PFSK-1 (cell line): ENCODE results near the gene OS9.

Experiments
- FOXP2 ChIP-seq: optimal IDR thresholded peaks from 2 replicates; pipeline ENCODE3; 2011; ENCODE audit warnings: borderline replicate concordance, control low read depth, inconsistent platforms; ENCODE audit not compliant: insufficient read depth; ENCODE audit errors: extremely low read length, extremely low read depth
- POLR2AphosphoS5 ChIP-seq: IDR thresholded peaks from 2 replicates; pipeline ENCODE4 v1.6.1; 2012; ENCODE audit warnings: low read depth, mild to moderate bottlenecking, control low read depth, low read length, moderate library complexity
- SIN3A ChIP-seq: IDR thresholded peaks from 2 replicates; pipeline ENCODE4 v1.6.1; 2012; ENCODE audit warnings: mild to moderate bottlenecking, low read length, moderate library complexity, borderline replicate concordance; ENCODE audit not compliant: insufficient read depth
- TAF1 ChIP-seq: IDR thresholded peaks from 2 replicates; pipeline ENCODE4 v1.6.1; 2012; ENCODE audit warnings: low read length, control low read depth, borderline replicate concordance; ENCODE audit not compliant: insufficient read depth
- TF ChIP-seq, protein P1 (sequence below), 2 experiments: IDR thresholded peaks; 2 replicates each; pipeline versions ENCODE4 v1.6.1 to v1.8.0; 2011 to 2012; ENCODE audit warnings: low read depth in 2 of 2, low read length in 2 of 2, control low read depth in 1 of 2, inconsistent platforms in 1 of 2, mild to moderate bottlenecking in 1 of 2, moderate library complexity in 1 of 2; ENCODE audit not compliant: insufficient read depth in 1 of 2

OS9 gene

DNA sequence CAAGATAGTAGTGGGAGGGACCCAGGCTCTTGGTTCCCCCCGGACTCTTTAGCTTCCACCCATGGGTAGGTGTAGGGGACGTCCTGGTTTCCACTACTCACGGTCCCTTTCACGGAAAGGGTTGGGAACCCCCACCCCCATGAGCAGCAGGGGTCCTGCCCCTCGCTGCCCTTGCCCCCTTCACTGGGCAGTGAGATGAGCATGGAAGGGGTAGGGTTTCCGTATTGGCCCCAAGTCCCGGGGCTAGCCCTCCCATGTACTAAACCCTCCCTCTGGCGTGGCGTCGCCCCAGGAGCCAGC is 31.9 kb downstream of the OS9 start:
- TF ChIP-seq TAF1 (no peak), POLR2AphosphoS5 (no peak)
- TF ChIP-seq, protein P1, sequence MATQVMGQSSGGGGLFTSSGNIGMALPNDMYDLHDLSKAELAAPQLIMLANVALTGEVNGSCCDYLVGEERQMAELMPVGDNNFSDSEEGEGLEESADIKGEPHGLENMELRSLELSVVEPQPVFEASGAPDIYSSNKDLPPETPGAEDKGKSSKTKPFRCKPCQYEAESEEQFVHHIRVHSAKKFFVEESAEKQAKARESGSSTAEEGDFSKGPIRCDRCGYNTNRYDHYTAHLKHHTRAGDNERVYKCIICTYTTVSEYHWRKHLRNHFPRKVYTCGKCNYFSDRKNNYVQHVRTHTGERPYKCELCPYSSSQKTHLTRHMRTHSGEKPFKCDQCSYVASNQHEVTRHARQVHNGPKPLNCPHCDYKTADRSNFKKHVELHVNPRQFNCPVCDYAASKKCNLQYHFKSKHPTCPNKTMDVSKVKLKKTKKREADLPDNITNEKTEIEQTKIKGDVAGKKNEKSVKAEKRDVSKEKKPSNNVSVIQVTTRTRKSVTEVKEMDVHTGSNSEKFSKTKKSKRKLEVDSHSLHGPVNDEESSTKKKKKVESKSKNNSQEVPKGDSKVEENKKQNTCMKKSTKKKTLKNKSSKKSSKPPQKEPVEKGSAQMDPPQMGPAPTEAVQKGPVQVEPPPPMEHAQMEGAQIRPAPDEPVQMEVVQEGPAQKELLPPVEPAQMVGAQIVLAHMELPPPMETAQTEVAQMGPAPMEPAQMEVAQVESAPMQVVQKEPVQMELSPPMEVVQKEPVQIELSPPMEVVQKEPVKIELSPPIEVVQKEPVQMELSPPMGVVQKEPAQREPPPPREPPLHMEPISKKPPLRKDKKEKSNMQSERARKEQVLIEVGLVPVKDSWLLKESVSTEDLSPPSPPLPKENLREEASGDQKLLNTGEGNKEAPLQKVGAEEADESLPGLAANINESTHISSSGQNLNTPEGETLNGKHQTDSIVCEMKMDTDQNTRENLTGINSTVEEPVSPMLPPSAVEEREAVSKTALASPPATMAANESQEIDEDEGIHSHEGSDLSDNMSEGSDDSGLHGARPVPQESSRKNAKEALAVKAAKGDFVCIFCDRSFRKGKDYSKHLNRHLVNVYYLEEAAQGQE (IDR thresholded peaks at IDR 0.05; ENCODE audit: insufficient read depth in 1 of 2, low read depth in 2 of 2, low read length in 2 of 2): no peak

DNA sequence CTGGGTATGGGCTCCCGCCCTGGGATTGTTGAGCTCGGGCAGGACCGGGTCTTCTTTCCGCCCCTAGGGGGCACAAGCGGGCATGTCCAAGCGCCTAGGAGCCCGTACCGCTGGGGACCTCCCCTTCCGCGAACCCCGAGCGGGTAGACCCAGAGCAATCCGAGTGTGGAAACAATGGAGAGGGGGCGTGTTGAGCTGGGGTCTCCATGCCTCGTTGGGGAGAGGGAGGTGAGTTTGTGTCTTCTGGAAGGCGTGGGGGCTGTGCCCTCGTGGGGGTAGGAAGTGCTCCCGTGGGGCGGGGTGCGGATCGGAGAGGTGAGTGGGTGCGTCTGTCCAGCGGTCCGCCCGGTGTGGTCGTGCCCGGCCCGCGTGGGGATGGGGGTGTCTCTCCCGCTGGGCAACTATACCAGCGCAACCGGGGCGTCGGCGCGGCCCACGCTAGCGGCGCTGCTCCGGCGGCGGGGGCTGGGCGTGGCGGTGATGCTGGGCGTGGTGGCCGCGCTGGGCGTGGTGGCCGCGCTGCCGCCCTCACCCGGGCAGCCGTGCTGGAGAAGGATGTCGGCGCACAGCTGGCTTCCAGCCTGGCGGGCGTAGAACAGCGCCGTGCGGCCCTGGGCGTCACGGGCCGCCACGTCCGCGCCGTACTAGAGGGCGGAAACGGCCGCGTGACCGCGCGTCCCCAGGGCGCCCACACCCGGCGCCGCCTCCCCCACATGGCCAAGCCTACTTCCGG is 32.4 kb downstream of the OS9 start:
- TF ChIP-seq SIN3A (no peak), POLR2AphosphoS5 (no peak), TAF1 (no peak), FOXP2 (no peak)
- TF ChIP-seq, protein P1 (IDR thresholded peaks at IDR 0.05; ENCODE audit: insufficient read depth in 1 of 2, low read depth in 2 of 2, low read length in 2 of 2): no peak

DNA sequence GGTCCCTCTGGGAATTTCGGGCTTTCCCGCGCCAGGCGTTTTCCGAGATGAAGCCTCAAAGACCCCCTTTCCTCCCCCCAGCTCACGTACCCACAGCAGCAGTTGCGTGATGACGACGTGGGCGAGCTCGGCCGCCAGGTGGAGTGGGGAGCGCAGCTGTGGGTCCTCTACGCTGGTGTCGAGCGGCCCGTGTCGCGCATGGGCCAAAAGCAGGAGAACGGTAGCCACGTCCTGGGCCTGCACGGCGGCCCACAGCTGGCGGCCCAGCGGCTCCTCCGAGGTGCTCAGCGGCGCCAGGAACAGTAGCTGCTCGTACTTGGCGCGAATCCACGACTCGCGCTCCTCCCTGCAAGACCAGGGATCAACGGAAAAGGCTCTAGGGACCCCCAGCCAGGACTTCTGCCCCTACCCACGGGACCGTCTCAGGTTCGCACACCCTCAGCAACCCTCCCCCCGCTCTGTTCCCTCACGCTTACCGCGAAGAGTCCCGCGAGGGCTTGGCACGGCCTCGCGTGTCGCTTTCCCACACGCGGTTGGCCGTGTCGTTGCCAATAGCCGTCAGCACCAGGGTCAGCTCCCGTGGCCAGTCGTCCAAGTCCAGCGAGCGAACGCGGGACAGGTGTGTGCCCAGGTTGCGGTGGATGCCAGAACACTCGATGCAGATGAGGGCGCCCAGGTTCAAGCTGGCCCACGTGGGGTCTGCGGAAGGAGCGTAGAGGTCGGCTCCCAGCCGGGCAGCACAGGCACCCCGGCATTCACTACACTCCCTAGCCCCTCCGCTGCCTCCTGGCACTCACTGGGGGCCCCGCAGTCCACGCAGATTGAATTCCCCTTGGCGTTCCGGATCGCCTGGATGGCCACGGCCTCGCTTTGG is 33.2 kb downstream of the OS9 start:
- TF ChIP-seq, protein P1 (IDR thresholded peaks at IDR 0.05; ENCODE audit: insufficient read depth in 1 of 2, low read depth in 2 of 2, low read length in 2 of 2): peak; percentile 71 to 88
- TF ChIP-seq TAF1 (no peak), FOXP2 (peak; percentile 9)

DNA sequence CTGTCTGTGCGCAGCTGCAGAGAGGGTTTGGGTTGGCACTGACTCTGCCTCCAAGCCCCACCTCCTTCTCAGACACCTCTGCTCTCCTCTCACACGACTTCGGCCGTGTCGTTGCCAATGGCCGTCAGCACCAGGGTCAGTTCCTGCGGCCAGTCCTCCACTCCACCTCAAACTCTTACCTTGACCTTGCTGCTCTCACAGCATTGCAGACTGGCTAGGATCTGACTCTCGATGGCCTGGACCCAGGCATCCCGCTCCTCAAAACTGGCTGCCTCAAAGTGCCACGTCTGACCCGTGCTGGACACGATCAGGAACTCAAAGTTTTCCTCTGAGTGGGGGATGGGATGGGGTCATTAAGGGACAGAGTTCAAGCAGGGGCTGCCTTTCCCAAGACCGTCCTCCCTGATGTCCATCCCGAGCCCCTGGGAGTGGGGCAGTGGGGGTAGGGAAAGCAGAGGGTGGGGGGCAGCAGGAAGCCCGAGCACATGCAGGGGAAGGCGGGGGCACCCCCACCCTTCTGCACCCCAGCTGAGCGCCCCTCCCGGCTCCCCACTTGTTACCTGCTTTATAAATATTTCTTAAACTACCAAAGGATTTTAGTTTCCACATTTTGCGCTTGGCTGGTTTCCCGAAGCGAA is 33.9 kb downstream of the OS9 start:
- no peak for TF ChIP-seq POLR2AphosphoS5
- TF ChIP-seq, protein P1 (IDR thresholded peaks at IDR 0.05; ENCODE audit: insufficient read depth in 1 of 2, low read depth in 2 of 2, low read length in 2 of 2): peak; percentile 69 to 84
